Glutamatergic neuron (in vitro differentiated cells): ENCODE data around the gene INO80C. TPM values are rescaled to one million over a fixed set of nuclear protein-coding genes. Genes with fewer than 3 reads are reported as not detected.

ENCODE experiments used
- DNase-seq: peaks from one replicate; pipeline ENCODE4 v3.0.0; 2022
- H3K27ac Mint-ChIP-seq: one replicate; pipeline ENCODE4 v1.8.0; 2020; ENCODE audit warnings: mild to moderate bottlenecking, mixed read lengths, inconsistent platforms; ENCODE audit not compliant: unreplicated experiment
- H3K27me3 Mint-ChIP-seq: one replicate; pipeline ENCODE4 v1.8.0; 2020; ENCODE audit warnings: mild to moderate bottlenecking, moderate library complexity, mixed read lengths, inconsistent platforms; ENCODE audit not compliant: unreplicated experiment
- H3K36me3 Mint-ChIP-seq: one replicate; pipeline ENCODE4 v1.8.0; 2020; ENCODE audit warnings: mild to moderate bottlenecking, mixed read lengths, inconsistent platforms; ENCODE audit not compliant: unreplicated experiment
- H3K4me1 Mint-ChIP-seq: one replicate; pipeline ENCODE4 v1.8.0; 2020; ENCODE audit warnings: mild to moderate bottlenecking, low read depth, mixed read lengths, inconsistent platforms; ENCODE audit not compliant: unreplicated experiment
- H3K4me3 Mint-ChIP-seq: one replicate; pipeline ENCODE4 v1.8.0; 2020; ENCODE audit warnings: mild to moderate bottlenecking, mixed read lengths, inconsistent platforms; ENCODE audit not compliant: unreplicated experiment
- H3K9me3 Mint-ChIP-seq: one replicate; pipeline ENCODE4 v1.8.0; 2020; ENCODE audit warnings: mild to moderate bottlenecking, moderate library complexity, mixed read lengths, inconsistent platforms; ENCODE audit not compliant: unreplicated experiment
- total RNA-seq: library from RNA; stranded (reverse); fragmentation: NEBNext Ultra II Directional; extraction: Animal tissue kit (Norgen Biotek cat#: 25700); gene quantifications from one replicate; pipeline ENCODE4 v1.2.1, GENCODE V29; 2021; ENCODE audit not compliant: unreplicated experiment
- TF ChIP-seq, protein P1 (sequence below): fragments of 200-600 bp; sonication (generic); IDR thresholded peaks from one replicate; pipeline ENCODE4 v1.5.0; 2021; ENCODE audit not compliant: partially characterized antibody, unreplicated experiment

The INO80C gene
- total RNA-seq, 1 donor from 2014 or later, result 38.7 TPM

DNA sequence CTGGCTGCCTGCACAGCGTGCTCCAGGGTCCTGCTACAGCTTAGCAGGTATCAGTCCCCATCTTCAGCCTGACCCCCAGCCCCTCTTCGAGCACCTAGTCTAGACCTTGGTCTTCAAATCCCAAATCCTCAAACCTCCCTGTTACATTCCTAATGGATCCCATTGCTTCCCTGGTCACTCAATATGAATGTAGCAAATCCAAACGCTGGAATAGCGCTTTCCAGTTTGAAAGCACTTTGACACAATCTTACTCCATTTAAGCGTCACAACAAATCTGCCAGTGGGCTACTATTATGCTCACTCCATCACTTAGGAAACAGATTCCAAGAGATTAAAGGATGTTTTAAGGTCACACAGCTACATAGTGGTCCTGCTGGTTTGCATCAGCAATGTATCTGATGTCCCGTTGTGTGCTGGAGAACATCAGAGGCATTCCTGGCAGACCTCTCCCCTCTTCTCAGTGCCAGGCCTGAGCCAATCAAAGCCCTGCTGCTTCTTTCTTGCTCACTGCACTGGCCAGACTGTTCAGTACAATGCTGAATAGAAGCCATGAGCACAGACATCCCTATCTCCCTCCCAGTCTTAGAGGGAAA lies 11.1 kb upstream of the INO80C start:
- peaks cover 2% of the 10 kb centered on the region for H3K27me3 Mint-ChIP-seq
- H3K36me3 Mint-ChIP-seq, result no peaks in the 10 kb centered on the region
- H3K4me1 Mint-ChIP-seq, result peaks cover 4% of the 10 kb centered on the region
- no peaks in the 10 kb centered on the region for H3K9me3 Mint-ChIP-seq
- H3K27ac Mint-ChIP-seq, result no peak overlapping the region
- H3K4me3 Mint-ChIP-seq, result no peak overlapping the region
- DNase-seq, result no peak
- TF ChIP-seq, protein P1, sequence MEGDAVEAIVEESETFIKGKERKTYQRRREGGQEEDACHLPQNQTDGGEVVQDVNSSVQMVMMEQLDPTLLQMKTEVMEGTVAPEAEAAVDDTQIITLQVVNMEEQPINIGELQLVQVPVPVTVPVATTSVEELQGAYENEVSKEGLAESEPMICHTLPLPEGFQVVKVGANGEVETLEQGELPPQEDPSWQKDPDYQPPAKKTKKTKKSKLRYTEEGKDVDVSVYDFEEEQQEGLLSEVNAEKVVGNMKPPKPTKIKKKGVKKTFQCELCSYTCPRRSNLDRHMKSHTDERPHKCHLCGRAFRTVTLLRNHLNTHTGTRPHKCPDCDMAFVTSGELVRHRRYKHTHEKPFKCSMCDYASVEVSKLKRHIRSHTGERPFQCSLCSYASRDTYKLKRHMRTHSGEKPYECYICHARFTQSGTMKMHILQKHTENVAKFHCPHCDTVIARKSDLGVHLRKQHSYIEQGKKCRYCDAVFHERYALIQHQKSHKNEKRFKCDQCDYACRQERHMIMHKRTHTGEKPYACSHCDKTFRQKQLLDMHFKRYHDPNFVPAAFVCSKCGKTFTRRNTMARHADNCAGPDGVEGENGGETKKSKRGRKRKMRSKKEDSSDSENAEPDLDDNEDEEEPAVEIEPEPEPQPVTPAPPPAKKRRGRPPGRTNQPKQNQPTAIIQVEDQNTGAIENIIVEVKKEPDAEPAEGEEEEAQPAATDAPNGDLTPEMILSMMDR, result no peak

DNA sequence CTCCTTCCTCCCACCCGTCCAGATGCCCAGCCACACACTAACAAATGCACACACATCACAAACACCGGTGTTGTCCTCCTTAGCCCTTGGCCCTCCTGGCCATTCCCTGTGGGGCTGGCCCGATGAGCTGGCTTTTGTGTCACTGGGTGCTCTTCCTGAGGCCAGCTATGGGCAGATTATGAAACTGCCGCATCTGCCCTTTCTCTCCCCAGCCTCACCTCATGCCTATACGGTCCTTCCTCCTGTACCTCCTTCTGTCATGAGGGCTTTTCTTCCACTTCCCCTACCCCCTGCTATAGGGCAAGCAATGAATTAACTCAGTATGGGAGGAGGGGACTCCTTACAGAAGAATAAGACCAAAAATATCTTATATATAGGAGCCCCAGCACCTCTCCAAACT lies 10.3 kb upstream of the INO80C start:
- no peaks in the 10 kb centered on the region for H3K36me3 Mint-ChIP-seq
- no peaks in the 10 kb centered on the region for H3K9me3 Mint-ChIP-seq
- H3K27ac Mint-ChIP-seq, result no peak overlapping the region
- no peak for DNase-seq
- no peak overlapping the region for H3K4me3 Mint-ChIP-seq
- no peaks in the 10 kb centered on the region for H3K4me1 Mint-ChIP-seq
- TF ChIP-seq, protein P1, result no peak
- no peaks in the 10 kb centered on the region for H3K27me3 Mint-ChIP-seq

DNA sequence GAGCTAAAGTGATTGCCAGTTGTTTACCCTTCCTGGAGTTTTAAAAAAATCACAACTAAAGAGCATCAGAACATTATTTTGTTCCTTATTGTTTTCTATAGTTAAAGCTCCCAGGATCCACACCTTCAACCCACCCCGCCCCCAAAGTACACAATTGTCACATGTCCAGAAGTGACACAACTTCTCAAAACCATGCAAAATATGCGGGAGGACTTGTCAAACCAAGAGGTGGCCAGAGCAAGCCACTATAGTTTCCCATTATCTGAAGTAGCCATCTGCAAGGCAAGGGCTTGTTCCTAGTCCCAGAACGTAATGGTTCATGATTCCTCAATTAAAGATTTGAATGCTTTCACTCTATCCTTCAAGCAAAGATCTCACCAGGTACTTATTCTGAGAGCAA lies 9.9 kb upstream of the INO80C start:
- no peaks in the 10 kb centered on the region for H3K36me3 Mint-ChIP-seq
- H3K4me1 Mint-ChIP-seq, result no peaks in the 10 kb centered on the region
- TF ChIP-seq, protein P1, result no peak
- H3K9me3 Mint-ChIP-seq, result no peaks in the 10 kb centered on the region
- H3K27me3 Mint-ChIP-seq, result no peaks in the 10 kb centered on the region
- H3K27ac Mint-ChIP-seq, result no peak overlapping the region
- H3K4me3 Mint-ChIP-seq, result no peak overlapping the region
- no peak for DNase-seq

GRCh38 chr18:35507192-35507591 lies 9.4 kb upstream of the INO80C start:
- Mint-ChIP-seq H3K4me3 (no peak overlapping the region), H3K36me3 (no peaks in the 10 kb centered on the region), H3K9me3 (no peaks in the 10 kb centered on the region), H3K4me1 (no peaks in the 10 kb centered on the region), H3K27me3 (peaks cover under 1% of the 10 kb centered on the region), H3K27ac (no peak overlapping the region)
- no peak for DNase-seq
- TF ChIP-seq, protein P1, result no peak

GRCh38 chr18:35506024-35506712 lies 8.4 kb upstream of the INO80C start:
- DNase-seq, result no peak
- H3K4me3 Mint-ChIP-seq, result no peak overlapping the region
- no peaks in the 10 kb centered on the region for H3K4me1 Mint-ChIP-seq
- TF ChIP-seq, protein P1, result no peak
- H3K27me3 Mint-ChIP-seq, result peaks cover 6% of the 10 kb centered on the region
- no peaks in the 10 kb centered on the region for H3K36me3 Mint-ChIP-seq
- no peaks in the 10 kb centered on the region for H3K9me3 Mint-ChIP-seq
- H3K27ac Mint-ChIP-seq, result no peak overlapping the region
